Measurements from ENCODE around the gene MRPL54. TPM values are rescaled to one million over a fixed set of nuclear protein-coding genes. Genes with fewer than 3 reads are reported as not detected.

MRPL54 gene
- total and polyA plus RNA-seq, 3 donors from 2014 or later, result 42.4 to 96.4 (median 57.4) TPM

- H3K4me3 ChIP-seq, result no peak overlapping the region
- TF ChIP-seq, protein P1, sequence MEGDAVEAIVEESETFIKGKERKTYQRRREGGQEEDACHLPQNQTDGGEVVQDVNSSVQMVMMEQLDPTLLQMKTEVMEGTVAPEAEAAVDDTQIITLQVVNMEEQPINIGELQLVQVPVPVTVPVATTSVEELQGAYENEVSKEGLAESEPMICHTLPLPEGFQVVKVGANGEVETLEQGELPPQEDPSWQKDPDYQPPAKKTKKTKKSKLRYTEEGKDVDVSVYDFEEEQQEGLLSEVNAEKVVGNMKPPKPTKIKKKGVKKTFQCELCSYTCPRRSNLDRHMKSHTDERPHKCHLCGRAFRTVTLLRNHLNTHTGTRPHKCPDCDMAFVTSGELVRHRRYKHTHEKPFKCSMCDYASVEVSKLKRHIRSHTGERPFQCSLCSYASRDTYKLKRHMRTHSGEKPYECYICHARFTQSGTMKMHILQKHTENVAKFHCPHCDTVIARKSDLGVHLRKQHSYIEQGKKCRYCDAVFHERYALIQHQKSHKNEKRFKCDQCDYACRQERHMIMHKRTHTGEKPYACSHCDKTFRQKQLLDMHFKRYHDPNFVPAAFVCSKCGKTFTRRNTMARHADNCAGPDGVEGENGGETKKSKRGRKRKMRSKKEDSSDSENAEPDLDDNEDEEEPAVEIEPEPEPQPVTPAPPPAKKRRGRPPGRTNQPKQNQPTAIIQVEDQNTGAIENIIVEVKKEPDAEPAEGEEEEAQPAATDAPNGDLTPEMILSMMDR (IDR thresholded peaks at IDR 0.05), result no peak
- no peak for TF ChIP-seq POLR2A (IDR thresholded peaks at IDR 0.05)
- H3K27ac ChIP-seq, result no peak overlapping the region
- 83 to 86% methylated on average over 8 to 33 of the region's 33 CpGs for WGBS, 2 donors
- no peaks in the 10 kb centered on the region for H3K9me3 ChIP-seq
- H3K36me3 ChIP-seq (ENCODE audit: low read depth, missing control alignments), result no peaks in the 10 kb centered on the region
- no peaks in the 10 kb centered on the region for H3K27me3 ChIP-seq
- no peaks in the 10 kb centered on the region for H3K4me1 ChIP-seq
- no peak for DNase-seq
- intact Hi-C loops (cut with DNase I; ENCODE audit: low total_unique reads), result no loop called here
Measured at GRCh38 chr19:3808420-3809143, 46.1 kb downstream of the MRPL54 start.

GRCh38 chr19:3809881-3810707 is 47.6 kb downstream of the MRPL54 start:
- no peak for DNase-seq
- no peak overlapping the region for H3K4me3 ChIP-seq
- H3K27ac ChIP-seq, result no peak overlapping the region
- H3K36me3 ChIP-seq (ENCODE audit: low read depth, missing control alignments), result no peaks in the 10 kb centered on the region
- TF ChIP-seq, protein P1 (IDR thresholded peaks at IDR 0.05), result no peak
- TF ChIP-seq POLR2A (IDR thresholded peaks at IDR 0.05), result no peak
- no peaks in the 10 kb centered on the region for H3K4me1 ChIP-seq
- H3K27me3 ChIP-seq, result no peaks in the 10 kb centered on the region
- intact Hi-C loops (cut with DNase I; ENCODE audit: low total_unique reads), result no loop called here
- no peaks in the 10 kb centered on the region for H3K9me3 ChIP-seq
- 76 to 87% methylated on average over 15 to 26 of the region's 26 CpGs for WGBS, 2 donors

- no peak for DNase-seq
- Histone ChIP-seq H3K27me3 (no peaks in the 10 kb centered on the region), H3K27ac (no peak overlapping the region), H3K4me3 (no peak overlapping the region), H3K4me1 (no peaks in the 10 kb centered on the region), H3K36me3 (ENCODE audit: low read depth, missing control alignments) (no peaks in the 10 kb centered on the region), H3K9me3 (no peaks in the 10 kb centered on the region)
- TF ChIP-seq, protein P1 (IDR thresholded peaks at IDR 0.05), result no peak
- TF ChIP-seq POLR2A (IDR thresholded peaks at IDR 0.05), result no peak
- 75 to 82% methylated on average over 18 to 29 of the region's 38 CpGs for WGBS, 2 donors
- intact Hi-C loops (cut with DNase I; ENCODE audit: low total_unique reads), result no loop called here
Measured at GRCh38 chr19:3810708-3811355, 48.4 kb downstream of the MRPL54 start.

DNA sequence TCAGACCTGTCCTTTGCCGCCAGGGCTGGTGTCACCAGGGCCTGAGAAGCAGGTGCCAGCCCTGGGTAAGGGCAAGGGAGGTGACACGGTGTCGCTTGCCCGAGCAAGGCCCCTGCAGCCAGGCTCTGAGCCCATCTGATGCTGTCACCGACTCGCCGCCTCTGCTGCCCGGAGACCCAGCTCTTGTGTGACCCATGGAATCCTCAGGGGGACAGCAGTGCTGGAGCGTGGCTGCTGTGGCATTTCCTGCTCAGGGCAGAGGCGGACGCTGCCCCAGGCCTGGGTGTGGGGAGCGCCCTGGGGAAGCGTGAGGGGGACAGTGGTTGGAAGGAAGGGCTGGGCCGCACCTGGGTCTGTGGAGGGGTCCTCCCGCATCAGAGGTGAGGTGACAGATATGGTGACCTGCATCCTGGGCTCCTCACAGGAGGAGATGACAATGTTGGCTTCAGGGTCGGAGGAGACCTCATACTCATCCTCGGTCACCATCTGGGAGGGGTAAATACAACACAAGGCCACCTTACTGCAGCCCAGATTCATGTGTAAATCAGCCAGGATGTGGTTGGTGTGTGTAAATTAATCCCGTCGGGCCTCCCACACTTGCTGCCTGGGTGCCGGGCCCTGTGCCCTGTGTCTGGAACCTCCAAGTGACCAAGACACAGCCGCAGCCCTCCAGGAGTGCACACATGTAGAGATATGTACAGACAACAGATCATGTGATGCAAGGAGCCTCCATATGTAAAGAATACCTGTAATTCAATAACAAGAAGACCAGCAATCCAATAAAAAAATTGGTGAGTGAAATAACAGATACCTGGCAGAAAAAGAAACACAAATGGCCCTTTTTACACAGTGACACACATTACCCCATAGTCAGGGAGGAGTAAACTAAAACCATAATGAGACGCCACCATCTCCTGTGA is 51.3 kb downstream of the MRPL54 start:
- TF ChIP-seq POLR2A (IDR thresholded peaks at IDR 0.05), result no peak
- TF ChIP-seq, protein P1 (IDR thresholded peaks at IDR 0.05), result no peak
- no peaks in the 10 kb centered on the region for H3K27me3 ChIP-seq
- no peaks in the 10 kb centered on the region for H3K36me3 ChIP-seq (ENCODE audit: low read depth, missing control alignments)
- no peaks in the 10 kb centered on the region for H3K9me3 ChIP-seq
- no peak for DNase-seq
- WGBS, 2 donors, result 84 to 92% methylated on average over 19 to 22 of the region's 22 CpGs
- no peak overlapping the region for H3K4me3 ChIP-seq
- no peak overlapping the region for H3K27ac ChIP-seq
- H3K4me1 ChIP-seq, result no peaks in the 10 kb centered on the region
- intact Hi-C loops (cut with DNase I; ENCODE audit: low total_unique reads), result no loop called here

All from testis (tissue), 3 donors.